IMR-90 (cell line): ENCODE results near the gene SMIM36.

ENCODE experiments used
- CTCF ChIP-seq: conservative IDR thresholded peaks from 2 replicates; pipeline ENCODE4 v1.5.1; 2012; ENCODE audit warnings: mild to moderate bottlenecking, low read depth, low read length, improper control_type of control experiment
- MXI1 ChIP-seq: IDR thresholded peaks from 2 replicates; pipeline ENCODE4 v1.6.1; 2012; ENCODE audit warnings: low read depth, mild to moderate bottlenecking, low read length, moderate library complexity, borderline replicate concordance
- POLR2A ChIP-seq: IDR thresholded peaks from 2 replicates; pipeline ENCODE4 v1.6.1; 2012; ENCODE audit warnings: mild to moderate bottlenecking, low read depth, low read length

- TF ChIP-seq CTCF (no peak), MXI1 (no peak), POLR2A (no peak)
Measured at GRCh38 chr17:55530064-55530463, 18.8 kb upstream of the SMIM36 start.
